Right lobe of liver (tissue), 6 donors: ENCODE data around the gene ZFP92. TPM values are rescaled to one million over a fixed set of nuclear protein-coding genes. Genes with fewer than 3 reads are reported as not detected.
"Not testable (repeated sequence)": the region's sequence is repeated elsewhere in the genome, so short reads cannot be mapped to it uniquely, and the experiment has no call there.

ENCODE experiments used
- ATAC-seq, 4 donors: fragments of 200-7000 bp; cut with Tn5 transposase; one replicate each; pipeline ENCODE4 v1.9.1; 2020; ENCODE audit warnings: mild to moderate bottlenecking in 4 of 4, moderate library complexity in 4 of 4
- DNase-seq, 3 donors: peaks; one replicate each; pipeline ENCODE4 v3.0.0-alpha.2; 2020
- H3K27ac ChIP-seq, 3 donors: fragments of 200-600 bp; one replicate each; pipeline ENCODE4 v1.8.0; 2022
- H3K27me3 ChIP-seq, 2 donors: fragments of 200-600 bp; one replicate each; pipeline ENCODE4 v1.8.0; 2022
- H3K36me3 ChIP-seq, 4 donors: fragments of 200-600 bp; sonication (generic) in 1 of 4; one replicate each; pipeline versions ENCODE4 v1.5.1 to v1.8.0; 2017 to 2022; ENCODE audit warnings: control low read depth in 1 of 4
- H3K4me1 ChIP-seq, 4 donors: fragments of 200-600 bp; sonication (generic) in 1 of 4; one replicate each; pipeline versions ENCODE4 v1.5.1 to v1.8.0; 2017 to 2022; ENCODE audit warnings: control low read depth in 1 of 4
- H3K4me3 ChIP-seq, 3 donors: fragments of 200-600 bp; one replicate each; pipeline ENCODE4 v1.8.0; 2022
- H3K9me3 ChIP-seq, 4 donors: fragments of 200-600 bp; sonication (generic) in 1 of 4; one replicate each; pipeline versions ENCODE4 v1.5.1 to v1.8.0; 2017 to 2022; ENCODE audit warnings: control low read depth in 1 of 4
- POLR2A ChIP-seq: fragments of 450-650 bp; IDR thresholded peaks from one replicate; pipeline ENCODE4 v1.6.1; 2017; ENCODE audit warnings: antibody characterized with exemption, mild to moderate bottlenecking
- WGBS: methylation state at CpG from one replicate; pipeline ENCODE4 v1.1.6; 2018; ENCODE audit warnings: low coverage, low lambda C conversion rate; ENCODE audit not compliant: insufficient coverage; ENCODE audit errors: missing lambda C conversion rate; 5-methylcytosine and 5-hydroxymethylcytosine counted together
- intact Hi-C, 2 donors: fragments of 100-400 bp; cut with DNase I; formaldehyde crosslinking; loops; one replicate each; pipeline versions ENCODE4 v1.11.2 to v1.14.1; 2022
- total RNA-seq, 6 experiments: library from RNA; depleted of rRNA in 2 of 6; stranded (reverse); fragments of >200 nt in 2 of 6; fragmentation: NEBNext Ultra II Directional in 3 of 6; extraction: Animal tissue kit (Norgen Biotek cat#: 25700) in 3 of 6; gene quantifications; one replicate each; pipeline versions ENCODE4 v1.1.0 to v1.2.4, GENCODE V29; 2016 to 2023
- TF ChIP-seq, protein P1 (sequence below), 4 donors: fragments of 200-600 bp in 3 of 4; fragments of 450-650 bp in 1 of 4; IDR thresholded peaks; one replicate each; pipeline versions ENCODE4 v1.5.1 to v1.8.0; 2016 to 2022; ENCODE audit warnings: antibody characterized with exemption in 4 of 4, mild to moderate bottlenecking in 2 of 4
- donor health status: DM: no; HTN: yes; CAD: no.
- donor health status: DM: no; HTN: no; CAD: no.
- donor health status: DM: no; HTN: no; CAD: no.
- donor health status: DM: no; HTN: yes; CAD: no.
- donor health status: DM: no; HTN: yes; CAD: no.

ZFP92 gene
- total RNA-seq, 6 experiments from 2014 or later = 0.31 to 1.4 (median 0.41) TPM

GRCh38 chrX:153388722-153389459, 22.4 kb upstream of the ZFP92 start:
- 84% methylated on average over 3 of the region's 14 CpGs for WGBS

DNA sequence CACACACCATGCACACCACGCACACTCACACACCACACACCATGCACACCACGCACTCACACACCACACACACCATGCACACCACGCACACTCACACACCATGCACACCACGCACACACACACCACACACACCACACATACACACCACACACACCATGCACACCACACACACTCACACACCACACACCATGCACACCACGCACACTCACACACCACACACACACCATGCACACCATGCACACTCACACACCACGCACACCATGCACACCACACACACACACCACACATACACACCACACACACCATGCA, 21.9 kb upstream of the ZFP92 start:
- H3K4me1 ChIP-seq, H3K4me3 ChIP-seq, H3K27me3 ChIP-seq, DNase-seq, intact Hi-C loops, ATAC-seq, H3K9me3 ChIP-seq, H3K36me3 ChIP-seq, H3K27ac ChIP-seq: not testable (repeated sequence)
- WGBS = 82% methylated on average over 6 of the region's 6 CpGs

More at GRCh38 chrX:153388722-153389459, 22.4 kb upstream of the ZFP92 start:
- TF ChIP-seq, protein P1, sequence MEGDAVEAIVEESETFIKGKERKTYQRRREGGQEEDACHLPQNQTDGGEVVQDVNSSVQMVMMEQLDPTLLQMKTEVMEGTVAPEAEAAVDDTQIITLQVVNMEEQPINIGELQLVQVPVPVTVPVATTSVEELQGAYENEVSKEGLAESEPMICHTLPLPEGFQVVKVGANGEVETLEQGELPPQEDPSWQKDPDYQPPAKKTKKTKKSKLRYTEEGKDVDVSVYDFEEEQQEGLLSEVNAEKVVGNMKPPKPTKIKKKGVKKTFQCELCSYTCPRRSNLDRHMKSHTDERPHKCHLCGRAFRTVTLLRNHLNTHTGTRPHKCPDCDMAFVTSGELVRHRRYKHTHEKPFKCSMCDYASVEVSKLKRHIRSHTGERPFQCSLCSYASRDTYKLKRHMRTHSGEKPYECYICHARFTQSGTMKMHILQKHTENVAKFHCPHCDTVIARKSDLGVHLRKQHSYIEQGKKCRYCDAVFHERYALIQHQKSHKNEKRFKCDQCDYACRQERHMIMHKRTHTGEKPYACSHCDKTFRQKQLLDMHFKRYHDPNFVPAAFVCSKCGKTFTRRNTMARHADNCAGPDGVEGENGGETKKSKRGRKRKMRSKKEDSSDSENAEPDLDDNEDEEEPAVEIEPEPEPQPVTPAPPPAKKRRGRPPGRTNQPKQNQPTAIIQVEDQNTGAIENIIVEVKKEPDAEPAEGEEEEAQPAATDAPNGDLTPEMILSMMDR (IDR thresholded peaks at IDR 0.05) = no peak
- TF ChIP-seq POLR2A = no peak
- no peaks in the 10 kb centered on the region for H3K4me1 ChIP-seq
- H3K36me3 ChIP-seq = no peaks in the 10 kb centered on the region
- no peaks in the 10 kb centered on the region for H3K27me3 ChIP-seq
- intact Hi-C loops = no loop called here
- H3K4me3 ChIP-seq = no peak overlapping the region
- no peaks in the 10 kb centered on the region for H3K9me3 ChIP-seq
- DNase-seq (no peak), ATAC-seq (no peak)
- no peak overlapping the region for H3K27ac ChIP-seq

GRCh38 chrX:153392642-153393321, 18.5 kb upstream of the ZFP92 start:
- Histone ChIP-seq H3K4me3 (no peak overlapping the region), H3K27me3 (no peaks in the 10 kb centered on the region), H3K4me1 (no peaks in the 10 kb centered on the region), H3K27ac (no peak overlapping the region), H3K9me3 (no peaks in the 10 kb centered on the region), H3K36me3 (no peaks in the 10 kb centered on the region)
- WGBS = 84% methylated on average over 6 of the region's 16 CpGs
- no peak for DNase-seq
- intact Hi-C loops = no loop called here
- no peak for ATAC-seq
- TF ChIP-seq, protein P1 (IDR thresholded peaks at IDR 0.05) = no peak
- no peak for TF ChIP-seq POLR2A

DNA sequence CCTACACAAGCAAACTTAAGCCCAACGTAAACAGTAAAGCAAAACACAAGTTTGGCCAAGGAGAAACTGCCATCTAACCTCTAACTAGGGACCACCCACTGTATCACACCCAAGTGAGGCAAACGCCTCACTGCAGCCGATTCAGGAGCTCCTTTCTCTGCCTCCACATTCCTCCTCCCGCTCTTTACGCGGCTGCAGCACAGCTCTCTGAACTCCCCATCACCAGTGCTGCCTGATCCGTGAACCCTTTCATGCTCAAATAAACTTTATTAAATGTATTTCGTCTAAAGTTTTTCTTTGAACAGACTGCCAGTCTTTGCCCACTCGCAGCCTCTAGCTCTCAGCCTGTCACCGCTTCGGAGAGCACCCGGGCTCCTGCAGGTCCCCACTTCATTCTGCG, 16.7 kb upstream of the ZFP92 start:
- no peaks in the 10 kb centered on the region for H3K36me3 ChIP-seq
- intact Hi-C loops = no loop called here
- DNase-seq (no peak), ATAC-seq (no peak)
- WGBS = 57% methylated on average over 7 of the region's 13 CpGs
- H3K27me3 ChIP-seq = no peaks in the 10 kb centered on the region
- no peaks in the 10 kb centered on the region for H3K9me3 ChIP-seq
- no peaks in the 10 kb centered on the region for H3K4me1 ChIP-seq
- TF ChIP-seq POLR2A = no peak
- TF ChIP-seq, protein P1 (IDR thresholded peaks at IDR 0.05) = no peak
- no peak overlapping the region for H3K4me3 ChIP-seq
- H3K27ac ChIP-seq = no peak overlapping the region

DNA sequence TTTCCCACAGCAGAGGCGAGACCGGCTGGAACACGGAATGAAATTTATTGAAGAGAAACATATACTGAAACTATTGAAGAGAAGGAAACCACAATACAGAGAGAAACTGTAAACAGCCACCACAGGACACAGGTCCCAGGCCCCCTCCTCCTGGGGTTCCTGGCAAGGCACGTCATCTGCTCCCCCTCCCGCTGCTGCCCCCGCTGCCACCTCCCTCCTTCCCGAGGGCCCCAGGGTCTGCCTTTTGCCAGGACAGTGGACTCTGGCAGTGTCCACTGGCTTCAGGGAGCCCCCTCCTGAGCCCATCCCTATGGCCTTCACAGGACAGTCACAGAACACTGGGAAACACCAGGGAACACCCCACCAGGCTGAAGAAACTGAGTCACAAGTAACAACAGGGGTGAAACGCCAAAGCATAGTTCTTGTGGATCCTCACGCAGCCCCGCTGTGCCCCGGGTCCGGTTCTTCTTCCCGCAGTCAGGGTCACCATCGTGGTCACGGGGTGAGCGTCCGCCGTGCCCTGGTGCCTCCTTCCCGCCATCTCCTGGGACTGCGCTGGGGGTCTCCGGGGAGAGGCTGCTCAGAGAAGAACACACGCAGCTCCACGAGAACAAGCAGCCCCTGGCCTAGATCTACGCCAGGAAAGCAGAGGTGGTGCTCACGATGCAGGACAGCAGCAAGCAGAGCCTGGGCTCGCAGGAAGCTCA, 15.5 kb upstream of the ZFP92 start:
- TF ChIP-seq POLR2A = no peak
- TF ChIP-seq, protein P1 (IDR thresholded peaks at IDR 0.05) = no peak
- 86% methylated on average over 10 of the region's 26 CpGs for WGBS
- Histone ChIP-seq H3K27me3 (no peaks in the 10 kb centered on the region), H3K4me3 (no peak overlapping the region), H3K36me3 (no peaks in the 10 kb centered on the region), H3K27ac (no peak overlapping the region), H3K9me3 (no peaks in the 10 kb centered on the region), H3K4me1 (no peaks in the 10 kb centered on the region)
- ATAC-seq = no peak
- intact Hi-C loops = no loop called here
- no peak for DNase-seq
